NCI-H510A treated with DMSO at 0.1 percent for 48 hours (cell line): Measurements from ENCODE around the gene SARM1.
"Not testable (repeated sequence)": the region's sequence is repeated elsewhere in the genome, so short reads cannot be mapped to it uniquely, and the experiment has no call there.

Experiments
- DNase-seq: peaks from one replicate; lab custom pipeline; 2025; lab: John Stamatoyannopoulos, UW

Gene SARM1

GRCh38 chr17:28426081-28426519 lies 54.6 kb downstream of the SARM1 start:
- no peak for DNase-seq

GRCh38 chr17:28427371-28427770 lies 55.9 kb downstream of the SARM1 start:
- peak; percentile 3 for DNase-seq

GRCh38 chr17:28427982-28428381 lies 56.5 kb downstream of the SARM1 start:
- not testable (repeated sequence) for DNase-seq

- DNase-seq: no peak
Observed at GRCh38 chr17:28433721-28434120, 62.2 kb downstream of the SARM1 start.

- DNase-seq: not testable (repeated sequence)
Observed at GRCh38 chr17:28434326-28434725, 62.8 kb downstream of the SARM1 start.

GRCh38 chr17:28443901-28444638 lies 72.6 kb downstream of the SARM1 start:
- no peak for DNase-seq

GRCh38 chr17:28446716-28447395 lies 75.4 kb downstream of the SARM1 start:
- no peak for DNase-seq

GRCh38 chr17:28447396-28447760 lies 75.9 kb downstream of the SARM1 start:
- no peak for DNase-seq

GRCh38 chr17:28449859-28450258 lies 78.4 kb downstream of the SARM1 start:
- no peak for DNase-seq
